Osteoblast (primary cell): Measurements from ENCODE around the gene STARD3NL. TPM values are rescaled to one million over a fixed set of nuclear protein-coding genes. Genes with fewer than 3 reads are reported as not detected.

Experiments used
- DNase-seq: peaks from one replicate; pipeline ENCODE4 v3.0.0; 2011; ENCODE audit warnings: low spot score, mixed read lengths; ENCODE audit not compliant: insufficient read length; ENCODE audit errors: missing footprints
- H2AFZ ChIP-seq: 2 replicates; pipeline ENCODE4 v1.6.0; 2011; ENCODE audit warnings: mild to moderate bottlenecking, low read length
- H3K27ac ChIP-seq: 2 replicates; pipeline ENCODE4 v1.5.1; 2011; ENCODE audit warnings: mild to moderate bottlenecking, low read depth, low read length, moderate library complexity
- H3K27me3 ChIP-seq: 2 replicates; pipeline ENCODE4 v1.6.0; 2012; ENCODE audit warnings: mild to moderate bottlenecking, control low read depth, inconsistent platforms, low read length, moderate library complexity; ENCODE audit not compliant: insufficient read depth
- H3K36me3 ChIP-seq: 2 replicates; pipeline ENCODE4 v1.5.1; 2011; ENCODE audit warnings: mild to moderate bottlenecking, low read length, control low read depth, moderate library complexity; ENCODE audit not compliant: insufficient read depth
- H3K4me1 ChIP-seq: 2 replicates; pipeline ENCODE4 v1.5.1; 2011; ENCODE audit warnings: mild to moderate bottlenecking, low read length, control low read depth, moderate library complexity; ENCODE audit not compliant: insufficient read depth
- H3K4me2 ChIP-seq: 2 replicates; pipeline ENCODE4 v1.6.0; 2011; ENCODE audit warnings: mild to moderate bottlenecking, low read length; ENCODE audit not compliant: insufficient read depth
- H3K4me3 ChIP-seq: fragments of 200-600 bp; sonication (generic); 3 replicates; pipeline ENCODE4 v1.5.1; 2012; ENCODE audit warnings: mild to moderate bottlenecking, low read length, inconsistent platforms; ENCODE audit not compliant: insufficient read depth
- H3K79me2 ChIP-seq: 2 replicates; pipeline ENCODE4 v1.6.0; 2012; ENCODE audit warnings: mild to moderate bottlenecking, low read length, control low read depth, inconsistent platforms; ENCODE audit not compliant: insufficient read depth
- H3K9me3 ChIP-seq: 2 replicates; pipeline ENCODE4 v1.5.1; 2011; ENCODE audit warnings: low read depth, low read length, control low read depth
- H4K20me1 ChIP-seq: 2 replicates; pipeline ENCODE4 v1.6.0; 2012; ENCODE audit warnings: mild to moderate bottlenecking, low read length, control low read depth; ENCODE audit not compliant: insufficient read depth
- total RNA-seq: library from RNA; depleted of rRNA; stranded (reverse); fragments of >200 nt; gene quantifications from 2 replicates; pipeline ENCODE4 v1.2.3, GENCODE V29; 2012
- TF ChIP-seq, protein P1 (sequence below): IDR thresholded peaks from 2 replicates; pipeline ENCODE4 v1.5.1; 2011; ENCODE audit warnings: mild to moderate bottlenecking, low read depth, low read length, moderate library complexity; ENCODE audit errors: extremely low read depth

Gene STARD3NL
- total RNA-seq, 1 donor: 63.3 TPM

DNA sequence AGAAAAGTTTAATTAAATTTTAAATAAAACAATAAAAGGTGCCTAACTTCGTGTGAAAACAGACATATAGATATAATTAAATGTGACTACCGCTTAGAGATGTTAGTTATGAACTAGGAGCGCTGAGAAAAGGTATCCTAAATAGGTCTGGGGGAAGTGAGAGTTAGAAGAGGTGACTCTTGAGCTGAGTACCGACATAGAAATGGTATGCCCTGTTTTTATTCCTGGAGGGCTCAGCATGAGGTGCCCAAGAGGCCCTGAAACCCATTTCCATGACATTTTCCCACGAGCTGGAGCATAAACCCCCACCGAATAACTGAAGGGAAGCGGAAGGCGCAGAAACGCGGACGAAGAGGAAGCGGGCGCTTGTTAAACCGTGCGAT is 433 bp upstream of the STARD3NL start:
- peak overlapping the region; percentile 93 for H2AFZ ChIP-seq
- H3K79me2 ChIP-seq: peaks cover 43% of the 10 kb centered on the region
- H3K36me3 ChIP-seq: no peaks in the 10 kb centered on the region
- TF ChIP-seq, protein P1, sequence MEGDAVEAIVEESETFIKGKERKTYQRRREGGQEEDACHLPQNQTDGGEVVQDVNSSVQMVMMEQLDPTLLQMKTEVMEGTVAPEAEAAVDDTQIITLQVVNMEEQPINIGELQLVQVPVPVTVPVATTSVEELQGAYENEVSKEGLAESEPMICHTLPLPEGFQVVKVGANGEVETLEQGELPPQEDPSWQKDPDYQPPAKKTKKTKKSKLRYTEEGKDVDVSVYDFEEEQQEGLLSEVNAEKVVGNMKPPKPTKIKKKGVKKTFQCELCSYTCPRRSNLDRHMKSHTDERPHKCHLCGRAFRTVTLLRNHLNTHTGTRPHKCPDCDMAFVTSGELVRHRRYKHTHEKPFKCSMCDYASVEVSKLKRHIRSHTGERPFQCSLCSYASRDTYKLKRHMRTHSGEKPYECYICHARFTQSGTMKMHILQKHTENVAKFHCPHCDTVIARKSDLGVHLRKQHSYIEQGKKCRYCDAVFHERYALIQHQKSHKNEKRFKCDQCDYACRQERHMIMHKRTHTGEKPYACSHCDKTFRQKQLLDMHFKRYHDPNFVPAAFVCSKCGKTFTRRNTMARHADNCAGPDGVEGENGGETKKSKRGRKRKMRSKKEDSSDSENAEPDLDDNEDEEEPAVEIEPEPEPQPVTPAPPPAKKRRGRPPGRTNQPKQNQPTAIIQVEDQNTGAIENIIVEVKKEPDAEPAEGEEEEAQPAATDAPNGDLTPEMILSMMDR: no peak
- peak overlapping the region; percentile 90 for H3K27ac ChIP-seq
- H3K4me1 ChIP-seq: peaks cover 21% of the 10 kb centered on the region
- no peaks in the 10 kb centered on the region for H3K9me3 ChIP-seq
- H3K4me2 ChIP-seq: peak overlapping the region; percentile 87
- DNase-seq: no peak
- no peaks in the 10 kb centered on the region for H3K27me3 ChIP-seq
- peaks cover 4% of the 10 kb centered on the region for H4K20me1 ChIP-seq
- H3K4me3 ChIP-seq: peak overlapping the region; percentile 94

DNA sequence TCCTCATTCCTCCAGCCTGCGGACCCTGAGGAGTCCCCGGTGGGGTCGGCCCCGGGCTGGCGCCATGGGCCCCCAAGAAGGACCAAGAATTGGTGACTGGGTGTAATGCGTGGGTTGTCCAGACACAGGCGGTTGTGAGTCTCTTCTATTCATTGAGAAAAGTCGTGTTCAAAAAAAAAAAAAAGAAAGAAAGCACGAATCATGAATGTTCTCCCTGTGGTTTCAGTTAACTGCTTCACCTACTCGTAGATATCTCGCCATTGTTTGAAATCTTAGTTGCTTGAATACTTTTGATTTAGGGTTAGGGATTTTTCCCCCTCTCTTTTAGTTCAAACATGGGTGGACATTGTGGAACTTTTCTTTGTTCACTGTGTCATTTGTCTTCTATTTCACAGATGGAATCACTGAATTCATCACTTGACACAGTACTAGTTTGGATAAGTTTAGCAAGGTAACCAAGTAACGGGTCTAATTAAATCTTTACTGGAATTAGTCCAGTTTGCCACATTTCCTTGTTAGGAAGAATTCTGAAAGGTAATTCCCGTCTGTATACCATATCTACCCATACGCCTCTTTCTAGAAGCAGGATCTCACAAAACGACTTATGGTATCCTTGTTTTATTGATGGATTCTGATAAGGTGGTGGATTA is 775 bp downstream of the STARD3NL start:
- TF ChIP-seq, protein P1: peak; percentile 11
- peaks cover 21% of the 10 kb centered on the region for H3K4me1 ChIP-seq
- peaks cover 53% of the 10 kb centered on the region for H3K79me2 ChIP-seq
- peaks cover under 1% of the 10 kb centered on the region for H3K36me3 ChIP-seq
- peak overlapping the region; percentile 90 for H3K27ac ChIP-seq
- H3K27me3 ChIP-seq: no peaks in the 10 kb centered on the region
- H2AFZ ChIP-seq: peak overlapping the region; percentile 89
- H3K4me2 ChIP-seq: peak overlapping the region; percentile 87
- no peaks in the 10 kb centered on the region for H3K9me3 ChIP-seq
- H3K4me3 ChIP-seq: peak overlapping the region; percentile 94
- DNase-seq: peak; percentile 49
- peaks cover 4% of the 10 kb centered on the region for H4K20me1 ChIP-seq

DNA sequence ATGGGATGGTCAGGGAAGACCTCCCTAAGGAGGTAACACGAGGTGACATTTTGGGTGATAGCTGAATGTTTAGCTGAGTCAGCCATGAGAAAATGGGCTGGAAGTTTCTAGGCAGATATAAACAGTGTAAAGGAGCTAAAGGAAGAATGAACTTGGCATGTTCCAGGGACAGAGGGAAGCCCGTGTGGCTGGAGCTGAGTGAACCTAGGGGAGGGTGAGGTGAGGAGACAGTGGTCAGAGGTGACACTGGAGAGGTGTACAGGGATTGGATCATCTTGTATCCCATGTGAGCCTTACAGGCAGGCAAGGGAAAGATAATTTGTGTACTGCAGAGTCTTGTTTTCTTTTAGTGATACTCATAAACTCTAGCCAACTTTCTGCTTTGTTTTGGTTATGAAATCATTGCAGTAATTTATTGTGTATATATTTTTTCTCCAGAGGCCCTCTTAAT is 1.8 kb downstream of the STARD3NL start:
- H3K9me3 ChIP-seq: no peaks in the 10 kb centered on the region
- peaks cover 5% of the 10 kb centered on the region for H3K36me3 ChIP-seq
- DNase-seq: peak; percentile 78
- peaks cover 6% of the 10 kb centered on the region for H4K20me1 ChIP-seq
- H3K4me2 ChIP-seq: peak overlapping the region; percentile 87
- H3K4me3 ChIP-seq: peak overlapping the region; percentile 94
- H3K27ac ChIP-seq: peak overlapping the region; percentile 90
- no peaks in the 10 kb centered on the region for H3K27me3 ChIP-seq
- TF ChIP-seq, protein P1: no peak
- H3K79me2 ChIP-seq: peaks cover 60% of the 10 kb centered on the region
- peak overlapping the region; percentile 39 for H2AFZ ChIP-seq
- H3K4me1 ChIP-seq: peaks cover 21% of the 10 kb centered on the region

DNA sequence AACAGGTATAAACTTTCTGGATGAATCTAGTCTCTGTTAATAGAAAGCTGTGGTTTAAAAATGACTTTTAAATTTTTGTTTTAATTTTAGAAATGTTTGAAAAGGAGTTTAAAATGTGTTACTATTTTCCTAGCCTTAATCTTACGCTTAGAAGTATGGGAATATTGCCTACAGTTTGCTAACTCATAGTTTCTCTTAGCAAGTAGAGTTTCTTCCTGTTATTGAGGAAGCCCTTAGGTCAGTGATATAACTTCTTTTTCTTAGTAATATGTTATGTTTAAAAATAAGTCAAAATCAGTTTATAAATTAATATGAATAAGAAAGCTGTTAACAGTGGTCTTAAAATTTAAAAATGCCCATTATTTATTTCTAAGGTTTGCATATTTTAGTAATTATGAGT is 3.1 kb downstream of the STARD3NL start:
- no peak overlapping the region for H3K27ac ChIP-seq
- H3K4me2 ChIP-seq: no peak overlapping the region
- DNase-seq: no peak
- peaks cover 73% of the 10 kb centered on the region for H3K79me2 ChIP-seq
- H2AFZ ChIP-seq: no peak overlapping the region
- H3K27me3 ChIP-seq: no peaks in the 10 kb centered on the region
- peaks cover 5% of the 10 kb centered on the region for H3K36me3 ChIP-seq
- TF ChIP-seq, protein P1: no peak
- peaks cover 34% of the 10 kb centered on the region for H3K4me1 ChIP-seq
- H3K4me3 ChIP-seq: no peak overlapping the region
- H3K9me3 ChIP-seq: no peaks in the 10 kb centered on the region
- peaks cover 14% of the 10 kb centered on the region for H4K20me1 ChIP-seq
